ENCODE results near the gene MYO15B. TPM values are rescaled to one million over a fixed set of nuclear protein-coding genes. Genes with fewer than 3 reads are reported as not detected.

MYO15B gene
- total RNA-seq, 1 experiment from 2014 or later = 0.93 TPM

GRCh38 chr17:75664099-75664549 is 76.5 kb downstream of the MYO15B start:
- DNase-seq (ENCODE audit: low read depth) = no peak

- DNase-seq (ENCODE audit: low read depth) = no peak
Observed at GRCh38 chr17:75665981-75666380, 78.4 kb downstream of the MYO15B start.

GRCh38 chr17:75666959-75667790 is 79.6 kb downstream of the MYO15B start, which contains the start of the genes RECQL5 and SAP30BP:
Gene RECQL5, minus strand, starts transcription at chr17:75667154. Its CDS starts 597 bp downstream, at chr17:75666557.
Gene SAP30BP, plus strand, starts transcription at chr17:75667338. Its CDS starts 35 bp downstream, at chr17:75667373.
- DNase-seq (ENCODE audit: low read depth) = peak; percentile 96

GRCh38 chr17:75667825-75668224 is 80.2 kb downstream of the MYO15B start:
- DNase-seq (ENCODE audit: low read depth) = no peak

GRCh38 chr17:75668489-75668888 is 80.9 kb downstream of the MYO15B start:
- DNase-seq (ENCODE audit: low read depth) = no peak

- no peak for DNase-seq (ENCODE audit: low read depth)
Observed at GRCh38 chr17:75670868-75671267, 83.3 kb downstream of the MYO15B start.

GRCh38 chr17:75672011-75672410 is 84.4 kb downstream of the MYO15B start:
- DNase-seq (ENCODE audit: low read depth) = no peak

GRCh38 chr17:75673487-75673886 is 85.9 kb downstream of the MYO15B start:
- no peak for DNase-seq (ENCODE audit: low read depth)

Other genes with a start within 250 kb of the MYO15B start
- gene GRB2, start 182.1 kb upstream of the MYO15B start, total RNA-seq (2014; rRNA removed; shearing (Covaris generic)) = 106 and 134 TPM in 2 replicates
- gene TMEM94, start 131.2 kb upstream of the MYO15B start, total RNA-seq (2014; rRNA removed; shearing (Covaris generic)) = 22.8 and 24.0 TPM in 2 replicates
- gene CASKIN2, start 72.3 kb upstream of the MYO15B start, total RNA-seq (2014; rRNA removed; shearing (Covaris generic)) = 6.7 and 7.4 TPM in 2 replicates
- gene TSEN54, start 71.3 kb upstream of the MYO15B start, total RNA-seq (2014; rRNA removed; shearing (Covaris generic)) = 35.9 and 38.8 TPM in 2 replicates
- not detected in 2 replicates for gene LLGL2, start 62.1 kb upstream of the MYO15B start, total RNA-seq (2014; rRNA removed; shearing (Covaris generic))
- not detected in 2 replicates for gene SMIM5, start 45.6 kb downstream of the MYO15B start, total RNA-seq (2014; rRNA removed; shearing (Covaris generic))
- 19.6 and 23.4 TPM in 2 replicates for gene RECQL5, start 79.4 kb downstream of the MYO15B start, total RNA-seq (2014; rRNA removed; shearing (Covaris generic))
- 60.8 and 65.4 TPM in 2 replicates for gene SAP30BP, start 79.5 kb downstream of the MYO15B start, total RNA-seq (2014; rRNA removed; shearing (Covaris generic))
- 1.1 and 1.4 TPM in 2 replicates for gene ITGB4, start 133.7 kb downstream of the MYO15B start, total RNA-seq (2014; rRNA removed; shearing (Covaris generic))
- gene GALK1, start 177.4 kb downstream of the MYO15B start, total RNA-seq (2014; rRNA removed; shearing (Covaris generic)) = 33.5 and 37.1 TPM in 2 replicates
- gene UNK, start 197.0 kb downstream of the MYO15B start, total RNA-seq (2014; rRNA removed; shearing (Covaris generic)) = 26.3 and 26.8 TPM in 2 replicates